PC-3 (cell line): ENCODE results near the gene SEC62. TPM values are rescaled to one million over a fixed set of nuclear protein-coding genes. Genes with fewer than 3 reads are reported as not detected.

ENCODE experiments used
- ATAC-seq: fragments of 200-7000 bp; cut with Tn5 transposase; 2 replicates; pipeline ENCODE4 v1.9.1; 2020; ENCODE audit warnings: mild to moderate bottlenecking, moderate library complexity
- BruUV-seq: library from RNA; stranded (reverse); fragments of 400-500 nt; replicated peaks from 2 replicates; lab custom pipeline; 2021; lab: Mats Ljungman, UMichigan
- CTCF ChIA-PET: fragments of 300-600 bp; sonication (Branson Sonifier 250); formaldehyde crosslinking; loops from one replicate; lab custom pipeline; 2022; ENCODE audit warnings: antibody characterized with exemption; lab: Charles Lee
- POLR2A ChIA-PET: fragments of 300-600 bp; sonication (Branson Sonifier 250); formaldehyde crosslinking; loops from one replicate; lab custom pipeline; 2022; ENCODE audit warnings: antibody characterized with exemption; ENCODE audit not compliant: unreplicated experiment; lab: Charles Lee
- DNase-seq: peaks from one replicate; pipeline ENCODE4 v3.0.0-alpha.2; 2015
- H2AFZ ChIP-seq: fragments of 300-600 bp; sonication (generic); 2 replicates; pipeline ENCODE4 v1.6.0; 2016; ENCODE audit warnings: antibody characterized with exemption, low read length
- H3F3A ChIP-seq: fragments of 300-600 bp; sonication (generic); one replicate; pipeline ENCODE4 v1.6.0; 2017; ENCODE audit warnings: antibody characterized with exemption, low read length, control low read depth, mild to moderate bottlenecking; ENCODE audit not compliant: unreplicated experiment
- H3K27ac ChIP-seq: fragments of 300-600 bp; sonication (generic); 2 replicates; pipeline ENCODE4 v1.5.1; 2016; ENCODE audit warnings: mild to moderate bottlenecking, low read length
- H3K27me3 ChIP-seq: fragments of 300-600 bp; sonication (generic); 2 replicates; pipeline ENCODE4 v1.6.1; 2016; ENCODE audit warnings: low read length, mixed read lengths
- H3K36me3 ChIP-seq: fragments of 300-600 bp; sonication (generic); 2 replicates; pipeline ENCODE4 v1.6.1; 2016; ENCODE audit warnings: low read depth, mixed run types, low read length, mixed read lengths
- H3K4me1 ChIP-seq: fragments of 300-600 bp; sonication (generic); 2 replicates; pipeline ENCODE4 v1.5.1; 2016; ENCODE audit warnings: low read length; ENCODE audit not compliant: insufficient read depth
- H3K4me2 ChIP-seq: fragments of 300-600 bp; sonication (generic); 2 replicates; pipeline ENCODE4 v1.6.0; 2016; ENCODE audit warnings: low read length
- H3K4me3 ChIP-seq: fragments of 300-600 bp; sonication (generic); 2 replicates; pipeline ENCODE4 v1.5.1; 2016; ENCODE audit warnings: mild to moderate bottlenecking, low read length, mixed read lengths
- H3K79me2 ChIP-seq: fragments of 300-600 bp; sonication (generic); 2 replicates; pipeline ENCODE4 v1.6.1; 2017; ENCODE audit warnings: low read length, mixed read lengths
- H3K9ac ChIP-seq: fragments of 300-600 bp; sonication (generic); 2 replicates; pipeline ENCODE4 v1.6.0; 2016; ENCODE audit warnings: mild to moderate bottlenecking, low read length
- H3K9me2 ChIP-seq: fragments of 300-600 bp; sonication (generic); replicated peaks from 2 replicates; pipeline ENCODE4 v1.6.1; 2016; ENCODE audit warnings: mixed run types, low read length, mixed read lengths
- H3K9me3 ChIP-seq: fragments of 300-600 bp; sonication (generic); 2 replicates; pipeline ENCODE4 v1.6.1; 2016; ENCODE audit warnings: low read length, mixed read lengths
- H4K20me1 ChIP-seq: fragments of 300-600 bp; sonication (generic); 2 replicates; pipeline ENCODE4 v1.6.1; 2016; ENCODE audit warnings: low read length, mixed read lengths
- EZH2 ChIP-seq: fragments of 300-600 bp; sonication (generic); IDR thresholded peaks from one replicate; pipeline ENCODE4 v1.6.1; 2017; ENCODE audit warnings: antibody characterized with exemption, mild to moderate bottlenecking, low read length; ENCODE audit not compliant: unreplicated experiment
- EZH2phosphoT487 ChIP-seq: fragments of 300-600 bp; sonication (generic); IDR thresholded peaks from 2 replicates; pipeline ENCODE4 v1.6.1; 2018; ENCODE audit warnings: mild to moderate bottlenecking, antibody characterized with exemption, low read length, borderline replicate concordance
- intact Hi-C: fragments of 100-400 bp; cut with micrococcal nuclease; formaldehyde crosslinking; loops from 2 replicates; pipeline ENCODE4 v1.9.0; 2023
- total RNA-seq: library from RNA; depleted of rRNA; stranded (reverse); fragments of >200 nt; gene quantifications from 2 replicates; pipeline ENCODE4 v1.2.3, GENCODE V29; 2014
- TF ChIP-seq, protein P1 (sequence below): fragments of 300-600 bp; sonication (generic); conservative IDR thresholded peaks from 2 replicates; pipeline ENCODE4 v1.5.1; 2017; ENCODE audit warnings: antibody characterized with exemption, low read depth, mild to moderate bottlenecking, low read length

Gene SEC62
- total RNA-seq, 1 experiment from 2014 or later = 31.8 TPM

GRCh38 chr3:169948559-169949448, 17.8 kb upstream of the SEC62 start:
- no peak overlapping the region for H3K9ac ChIP-seq
- no peaks in the 10 kb centered on the region for H3F3A ChIP-seq
- H3K27ac ChIP-seq = no peak overlapping the region
- DNase-seq (peak; percentile 18), ATAC-seq (peak; percentile 72)
- no peaks in the 10 kb centered on the region for H3K9me2 ChIP-seq
- no peaks in the 10 kb centered on the region for H3K4me1 ChIP-seq
- POLR2A ChIA-PET = no interaction called here
- no peaks in the 10 kb centered on the region for H3K27me3 ChIP-seq
- H3K36me3 ChIP-seq = no peaks in the 10 kb centered on the region
- no peak overlapping the region for H3K4me3 ChIP-seq
- H2AFZ ChIP-seq = no peak overlapping the region
- TF ChIP-seq EZH2 (no peak), EZH2phosphoT487 (no peak)
- TF ChIP-seq, protein P1, sequence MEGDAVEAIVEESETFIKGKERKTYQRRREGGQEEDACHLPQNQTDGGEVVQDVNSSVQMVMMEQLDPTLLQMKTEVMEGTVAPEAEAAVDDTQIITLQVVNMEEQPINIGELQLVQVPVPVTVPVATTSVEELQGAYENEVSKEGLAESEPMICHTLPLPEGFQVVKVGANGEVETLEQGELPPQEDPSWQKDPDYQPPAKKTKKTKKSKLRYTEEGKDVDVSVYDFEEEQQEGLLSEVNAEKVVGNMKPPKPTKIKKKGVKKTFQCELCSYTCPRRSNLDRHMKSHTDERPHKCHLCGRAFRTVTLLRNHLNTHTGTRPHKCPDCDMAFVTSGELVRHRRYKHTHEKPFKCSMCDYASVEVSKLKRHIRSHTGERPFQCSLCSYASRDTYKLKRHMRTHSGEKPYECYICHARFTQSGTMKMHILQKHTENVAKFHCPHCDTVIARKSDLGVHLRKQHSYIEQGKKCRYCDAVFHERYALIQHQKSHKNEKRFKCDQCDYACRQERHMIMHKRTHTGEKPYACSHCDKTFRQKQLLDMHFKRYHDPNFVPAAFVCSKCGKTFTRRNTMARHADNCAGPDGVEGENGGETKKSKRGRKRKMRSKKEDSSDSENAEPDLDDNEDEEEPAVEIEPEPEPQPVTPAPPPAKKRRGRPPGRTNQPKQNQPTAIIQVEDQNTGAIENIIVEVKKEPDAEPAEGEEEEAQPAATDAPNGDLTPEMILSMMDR = no peak
- no peaks in the 10 kb centered on the region for H3K79me2 ChIP-seq
- BruUV-seq = no TSS peak
- intact Hi-C loops = no loop called here
- no peak overlapping the region for H3K4me2 ChIP-seq
- H3K9me3 ChIP-seq = no peaks in the 10 kb centered on the region
- CTCF ChIA-PET = no interaction called here
- H4K20me1 ChIP-seq = no peaks in the 10 kb centered on the region

- POLR2A ChIA-PET = no interaction called here
- H4K20me1 ChIP-seq = no peaks in the 10 kb centered on the region
- no peak overlapping the region for H3K9ac ChIP-seq
- DNase-seq = no peak
- TF ChIP-seq, protein P1 = no peak
- TF ChIP-seq EZH2 (no peak), EZH2phosphoT487 (no peak)
- BruUV-seq = no TSS peak
- H3F3A ChIP-seq = no peaks in the 10 kb centered on the region
- no peak for ATAC-seq
- H3K4me2 ChIP-seq = no peak overlapping the region
- H3K27me3 ChIP-seq = no peaks in the 10 kb centered on the region
- H3K9me2 ChIP-seq = no peaks in the 10 kb centered on the region
- no peak overlapping the region for H2AFZ ChIP-seq
- H3K4me3 ChIP-seq = no peak overlapping the region
- H3K36me3 ChIP-seq = no peaks in the 10 kb centered on the region
- no peaks in the 10 kb centered on the region for H3K4me1 ChIP-seq
- H3K79me2 ChIP-seq = no peaks in the 10 kb centered on the region
- no peaks in the 10 kb centered on the region for H3K9me3 ChIP-seq
- no peak overlapping the region for H3K27ac ChIP-seq
- CTCF ChIA-PET = no interaction called here
- intact Hi-C loops = no loop called here
Observed at GRCh38 chr3:169952045-169952444, 14.6 kb upstream of the SEC62 start.
